ENCODE results near the gene RNF212. TPM values are rescaled to one million over a fixed set of nuclear protein-coding genes. Genes with fewer than 3 reads are reported as not detected.
A peak's percentile ranks its signal among the peaks of the same experiment; 100 is the strongest.

Gene RNF212
- total and polyA plus RNA-seq, 2 experiments from 2014 or later = 0.80 to 1.7 TPM

- Histone ChIP-seq H3K27me3 (peaks cover 3% of the 10 kb centered on the region), H3K4me3 (no peak overlapping the region), H3K9me3 (ENCODE audit: low read depth) (no peaks in the 10 kb centered on the region), H3K36me3 (no peaks in the 10 kb centered on the region), H3K4me1 (ENCODE audit: low read depth) (no peaks in the 10 kb centered on the region), H3K27ac (no peak overlapping the region)
- DNase-seq (ENCODE audit: low read depth in 1 of 2, low spot score in 1 of 2) = no peak
- no peak for TF ChIP-seq CTCF (IDR thresholded peaks at IDR 0.05; ENCODE audit: low read depth, low read length)
Measured at GRCh38 chr4:1150875-1151274, 37.5 kb upstream of the RNF212 start.

DNA sequence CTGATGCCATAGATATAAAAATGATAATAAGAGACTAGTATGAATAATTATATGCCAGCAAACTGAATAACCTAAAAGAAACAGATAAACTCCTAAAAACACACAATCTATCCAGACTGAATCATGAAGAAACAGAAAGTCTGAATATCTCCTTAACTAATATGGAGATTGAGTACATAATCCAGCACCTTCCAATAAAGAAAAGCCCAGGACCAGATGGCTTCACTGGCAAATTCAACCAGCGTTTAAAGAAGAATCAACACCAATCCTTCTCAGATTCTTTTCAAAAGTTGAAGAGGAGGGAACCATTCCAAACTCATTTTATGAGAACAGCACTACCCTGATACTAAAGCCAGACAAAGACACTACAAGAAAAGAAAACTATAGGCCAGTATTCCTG is 26.5 kb upstream of the RNF212 start:
- no peak overlapping the region for H3K4me3 ChIP-seq
- H3K36me3 ChIP-seq = no peaks in the 10 kb centered on the region
- no peaks in the 10 kb centered on the region for H3K4me1 ChIP-seq (ENCODE audit: low read depth)
- no peak overlapping the region for H3K27ac ChIP-seq
- no peak for TF ChIP-seq CTCF (IDR thresholded peaks at IDR 0.05; ENCODE audit: low read depth, low read length)
- DNase-seq (ENCODE audit: low read depth in 1 of 2, low spot score in 1 of 2) = no peak
- no peaks in the 10 kb centered on the region for H3K9me3 ChIP-seq (ENCODE audit: low read depth)
- H3K27me3 ChIP-seq = no peaks in the 10 kb centered on the region

GRCh38 chr4:1137850-1138249 is 24.5 kb upstream of the RNF212 start:
- Histone ChIP-seq H3K9me3 (ENCODE audit: low read depth) (no peaks in the 10 kb centered on the region), H3K4me1 (ENCODE audit: low read depth) (no peaks in the 10 kb centered on the region), H3K4me3 (no peak overlapping the region), H3K36me3 (no peaks in the 10 kb centered on the region), H3K27ac (no peak overlapping the region), H3K27me3 (no peaks in the 10 kb centered on the region)
- DNase-seq (ENCODE audit: low read depth in 1 of 2, low spot score in 1 of 2) = peak in 1 of 2 donors; percentile 8
- TF ChIP-seq CTCF (IDR thresholded peaks at IDR 0.05; ENCODE audit: low read depth, low read length) = no peak

- no peak for TF ChIP-seq CTCF (IDR thresholded peaks at IDR 0.05; ENCODE audit: low read depth, low read length)
- H3K9me3 ChIP-seq (ENCODE audit: low read depth) = no peaks in the 10 kb centered on the region
- H3K27me3 ChIP-seq = no peaks in the 10 kb centered on the region
Measured at GRCh38 chr4:1137063-1137776, 23.9 kb upstream of the RNF212 start.

DNA sequence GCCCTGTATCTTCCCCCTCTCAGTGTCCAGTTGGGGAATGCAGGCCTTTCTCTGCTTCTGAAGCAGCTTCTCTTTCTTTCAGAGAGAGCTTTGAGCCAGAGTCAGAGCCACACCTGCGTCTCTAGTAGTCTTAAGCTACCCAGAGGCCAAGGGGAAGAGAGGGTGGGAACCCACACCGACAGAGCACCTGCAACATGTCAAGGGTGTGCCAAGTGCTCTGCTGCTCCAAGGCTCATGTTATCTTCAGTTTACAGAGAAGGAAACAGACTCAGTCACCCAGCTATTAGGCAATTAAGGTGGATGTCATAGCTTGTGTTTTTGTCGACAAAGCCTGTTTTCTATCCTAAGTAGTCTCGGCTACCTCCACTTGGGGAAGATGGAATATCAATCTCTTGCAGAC is 22.7 kb upstream of the RNF212 start:
- H3K9me3 ChIP-seq (ENCODE audit: low read depth) = no peaks in the 10 kb centered on the region
- H3K36me3 ChIP-seq = no peaks in the 10 kb centered on the region
- H3K27ac ChIP-seq = no peak overlapping the region
- H3K4me3 ChIP-seq = no peak overlapping the region
- peak; percentile 11 to 21 for DNase-seq (ENCODE audit: low read depth in 1 of 2, low spot score in 1 of 2)
- no peak for TF ChIP-seq CTCF (IDR thresholded peaks at IDR 0.05; ENCODE audit: low read depth, low read length)
- H3K27me3 ChIP-seq = no peaks in the 10 kb centered on the region
- no peaks in the 10 kb centered on the region for H3K4me1 ChIP-seq (ENCODE audit: low read depth)

More at GRCh38 chr4:1137063-1137776, 23.9 kb upstream of the RNF212 start:
- H3K36me3 ChIP-seq = no peaks in the 10 kb centered on the region
- no peak overlapping the region for H3K4me3 ChIP-seq
- H3K4me1 ChIP-seq (ENCODE audit: low read depth) = no peaks in the 10 kb centered on the region
- no peak overlapping the region for H3K27ac ChIP-seq
- DNase-seq (ENCODE audit: low read depth in 1 of 2, low spot score in 1 of 2) = peak in 1 of 2 donors; percentile 20
